K562 (cell line): ENCODE measurements around the gene ONECUT1. TPM values are rescaled to one million over a fixed set of nuclear protein-coding genes. Genes with fewer than 3 reads are reported as not detected.

Experiments
- ATAC-seq: fragments of 200-7000 bp; cut with Tn5 transposase; 3 replicates; pipeline ENCODE4 v1.9.1; 2020; ENCODE audit warnings: moderate library complexity
- BruUV-seq: library from RNA; stranded (reverse); fragments of 400-500 nt; replicated peaks from 2 replicates; lab custom pipeline; 2021; lab: Mats Ljungman, UMichigan
- CTCF ChIA-PET: fragments of 300-600 bp; formaldehyde crosslinking; extraction: SDS; loops from one replicate; lab custom pipeline; 2021; ENCODE audit warnings: low intra/inter-chr PET ratio; lab: Yijun Ruan, JAX
- POLR2A ChIA-PET: fragments of 300-600, 350-650 bp; sonication (Branson Sonifier 250); formaldehyde crosslinking; extraction: SDS; loops from one replicate; lab custom pipeline; 2021; ENCODE audit warnings: antibody characterized with exemption, inconsistent platforms; lab: Yijun Ruan, JAX
- DNase-seq, 4 experiments: peaks; one replicate each; pipeline versions ENCODE4 v3.0.0 to v3.0.0-alpha.2; 2011 to 2018; ENCODE audit warnings: low spot score in 3 of 4, mixed read lengths in 3 of 4; ENCODE audit errors: extremely low read depth in 1 of 4
- FAIRE-seq: peaks from 2 replicates; lab custom pipeline; 2011; peaks lifted over from hg19 to GRCh38; lab: Jason Lieb, UNC
- H2AFZ ChIP-seq: 2 replicates; pipeline ENCODE4 v1.6.0; 2011; ENCODE audit warnings: low read depth, low read length, control low read depth, inconsistent platforms
- H3K27ac ChIP-seq: fragments of 200-600 bp; 3 replicates; pipeline ENCODE4 v1.8.0; 2011; ENCODE audit warnings: low read depth, mild to moderate bottlenecking, control low read depth, inconsistent platforms, low read length, moderate library complexity, mixed read lengths; ENCODE audit errors: extremely low read depth
- H3K27me3 ChIP-seq, 2 experiments: fragments of 300-600 bp in 1 of 2; 2 replicates in 1 of 2; 3 replicates in 1 of 2; pipeline versions ENCODE4 v1.6.0 to v1.8.0; 2011; ENCODE audit warnings: inconsistent platforms in 2 of 2, low read length in 2 of 2, mild to moderate bottlenecking in 1 of 2, mixed read lengths in 1 of 2, moderate library complexity in 1 of 2; ENCODE audit not compliant: control insufficient read depth in 2 of 2, insufficient read depth in 2 of 2
- H3K36me3 ChIP-seq: fragments of 300-600 bp; 3 replicates; pipeline ENCODE4 v1.8.0; 2011; ENCODE audit warnings: mild to moderate bottlenecking, low read length, inconsistent platforms; ENCODE audit not compliant: control insufficient read depth, insufficient read depth
- H3K4me1 ChIP-seq, 2 experiments: fragments of 200-600 bp in 1 of 2; replicated peaks in 1 of 2; 2 replicates in 1 of 2; 3 replicates in 1 of 2; pipeline versions ENCODE4 v1.5.1 to v1.8.0; 2011; ENCODE audit warnings: inconsistent platforms in 2 of 2, low read length in 2 of 2, mild to moderate bottlenecking in 1 of 2, mixed read lengths in 1 of 2, moderate library complexity in 1 of 2; ENCODE audit not compliant: control insufficient read depth in 2 of 2, insufficient read depth in 2 of 2
- H3K4me2 ChIP-seq: 2 replicates; pipeline ENCODE4 v1.6.1; 2011; ENCODE audit warnings: low read length, control low read depth, inconsistent platforms, mixed read lengths; ENCODE audit not compliant: insufficient read depth
- H3K4me3 ChIP-seq: fragments of 200-600 bp; sonication (generic), shearing (Covaris generic); 2 replicates; pipeline ENCODE4 v1.5.1; 2016; ENCODE audit warnings: control low read depth, inconsistent platforms
- H3K79me2 ChIP-seq: fragments of 200-600 bp; 3 replicates; pipeline ENCODE4 v1.8.0; 2011; ENCODE audit warnings: low read length, inconsistent platforms; ENCODE audit not compliant: control insufficient read depth, insufficient read depth
- H3K9ac ChIP-seq, 2 experiments: 2 replicates each; pipeline versions ENCODE4 v1.6.0 to v1.6.1; 2011; ENCODE audit warnings: low read depth in 2 of 2, low read length in 2 of 2, control low read depth in 1 of 2, inconsistent platforms in 1 of 2, mild to moderate bottlenecking in 1 of 2, mixed read lengths in 1 of 2; ENCODE audit not compliant: insufficient read depth in 1 of 2
- H3K9me1 ChIP-seq: one replicate; pipeline ENCODE4 v1.6.0; 2011; ENCODE audit warnings: inconsistent platforms, mild to moderate bottlenecking, low read length, moderate library complexity; ENCODE audit not compliant: control insufficient read depth, insufficient read depth
- H3K9me3 ChIP-seq: replicated peaks from 2 replicates; pipeline ENCODE4 v1.5.1; 2011; ENCODE audit warnings: low read depth, low read length, inconsistent platforms; ENCODE audit not compliant: control insufficient read depth, insufficient read depth
- H4K20me1 ChIP-seq: replicated peaks from 2 replicates; pipeline ENCODE4 v1.6.1; 2011; ENCODE audit warnings: low read length, inconsistent platforms, mixed read lengths; ENCODE audit not compliant: control insufficient read depth, insufficient read depth
- ATF2 ChIP-seq: sonication (generic); formaldehyde crosslinking; IDR thresholded peaks from 2 replicates; pipeline ENCODE4 v1.8.1; 2022; ENCODE audit warnings: missing genetic modification reagents
- ATF4 ChIP-seq: fragments of 450-650 bp; formaldehyde crosslinking; IDR thresholded peaks from 2 replicates; pipeline ENCODE4 v1.4.0; 2022; ENCODE audit warnings: mild to moderate bottlenecking, moderate library complexity
- DPF2 ChIP-seq: fragments of 450-650 bp; IDR thresholded peaks from 2 replicates; pipeline ENCODE4 v1.6.1; 2016
- ZNF561 ChIP-seq: fragments of 450-650 bp; formaldehyde crosslinking; conservative IDR thresholded peaks from 2 replicates; pipeline ENCODE4 v1.4.0; 2020; ENCODE audit warnings: mild to moderate bottlenecking, moderate library complexity
- ZNF79 ChIP-seq: fragments of 250-450 bp; sonication (Bioruptor Pico); IDR thresholded peaks from 2 replicates; pipeline ENCODE4 v1.4.0; 2020; ENCODE audit warnings: low read depth, mild to moderate bottlenecking, moderate library complexity
- WGBS: fragments of 100-300 bp; shearing (Covaris generic); methylation state at CpG from one replicate; pipeline ENCODE4 v1.1.6; 2016; ENCODE audit warnings: low coverage, mixed read lengths; ENCODE audit not compliant: insufficient coverage; ENCODE audit errors: missing lambda C conversion rate; 5-methylcytosine and 5-hydroxymethylcytosine counted together
- in situ Hi-C: fragments of 300-500 bp; cut with MboI; formaldehyde crosslinking; loops from 4 replicates; pipeline ENCODE4 v1.15.0; 2018; ENCODE audit warnings: inconsistent platforms, mixed read lengths
- intact Hi-C: fragments of 100-400 bp; cut with micrococcal nuclease; formaldehyde crosslinking; loops from 2 replicates; pipeline ENCODE4 v1.14.2; 2022
- polyA plus RNA-seq, 8 experiments: library from polyadenylated mRNA; depleted of rRNA in 4 of 8; stranded (reverse) in 5 of 8; unstranded in 3 of 8; fragments of >200 nt; fragmentation: Nextera tagmentation in 2 of 8; fragmentation: Illumina TruSeq in 1 of 8; extraction: Ambion mirVana in 2 of 8; extraction: Trizol in 1 of 8; gene quantifications; 2 replicates each; pipeline versions ENCODE4 v1.2.1 to v1.2.3, GENCODE V29; 2011 to 2014; ENCODE audit warnings: inconsistent platforms in 1 of 8, missing spikeins in 1 of 8
- total RNA-seq, 7 experiments: library from RNA; depleted of rRNA in 6 of 7; stranded (reverse); fragments of >200 nt in 6 of 7; fragmentation: Illumina TruSeq in 2 of 7; extraction: Trizol in 2 of 7; gene quantifications; 2 replicates each; pipeline versions ENCODE4 v1.2.1 to v1.2.3, GENCODE V29; 2011 to 2021; ENCODE audit warnings: low replicate concordance in 1 of 7

ONECUT1 gene
- total and polyA plus RNA-seq, 9 of the 15 experiments (the other 6 are each of a cell fraction or from before 2014, with no cell fraction given): not detected

- TF ChIP-seq ATF2 (CRISPR knock-in tag): no peak
- no peak for TF ChIP-seq ZNF561
- TF ChIP-seq ATF4: no peak
Observed at GRCh38 chr15:52795464-52796227, 5.5 kb upstream of the ONECUT1 start (continued).

- POLR2A ChIA-PET: no interaction called here
- no peak overlapping the region for H3K4me2 ChIP-seq
- H3K4me1 ChIP-seq: peaks cover 0 to 18% of the 10 kb centered on the region in 2 experiments; a peak in 2 of 5 replicates
- no peaks in the 10 kb centered on the region for H3K79me2 ChIP-seq
- whole genome bisulfite sequencing: 1% methylated on average over 33 of the region's 43 CpGs
- no peak overlapping the region for H2AFZ ChIP-seq
- in situ Hi-C loops (no loop called here), intact Hi-C loops (no loop called here)
- no peak for ATAC-seq
- FAIRE-seq: no peak
- H3K9ac ChIP-seq: no peak overlapping the region
- no peaks in the 10 kb centered on the region for H3K9me1 ChIP-seq
- H4K20me1 ChIP-seq: 0 out of 2 replicates have a peak, but pooled peaks cover 3% of the 10 kb centered on the region
- H3K4me3 ChIP-seq: no peak overlapping the region
- no peak for TF ChIP-seq ZNF79 (CRISPR knock-in tag)
- no peak for TF ChIP-seq DPF2
- no peak for DNase-seq
- peaks cover 22 to 59% of the 10 kb centered on the region in 2 experiments; a peak in 3 of 5 replicates for H3K27me3 ChIP-seq
- H3K9me3 ChIP-seq: no peaks in the 10 kb centered on the region
- CTCF ChIA-PET: no interaction called here
- no TSS peak for BruUV-seq
- H3K27ac ChIP-seq: no peak overlapping the region
- H3K36me3 ChIP-seq: no peaks in the 10 kb centered on the region
Observed at GRCh38 chr15:52794665-52795463, 4.7 kb upstream of the ONECUT1 start.
